C4-2B (cell line): ENCODE data around the gene ZNF354C.

Experiments used
- CTCF ChIP-seq: fragments of 450-650 bp; conservative IDR thresholded peaks from 2 replicates; pipeline ENCODE4 v1.5.1; 2017; ENCODE audit warnings: mild to moderate bottlenecking
- ZFX ChIP-seq: fragments of 450-650 bp; IDR thresholded peaks from 2 replicates; pipeline ENCODE4 v1.6.1; 2017

GRCh38 chr5:179110528-179110927 is 50.4 kb downstream of the ZNF354C start:
- TF ChIP-seq CTCF (no peak), ZFX (no peak)
